NCI-H1048 (cell line): ENCODE results near the gene NKD1.

Source experiments
- DNase-seq: peaks from one replicate; lab custom pipeline; 2025; lab: John Stamatoyannopoulos, UW

NKD1 gene

DNA sequence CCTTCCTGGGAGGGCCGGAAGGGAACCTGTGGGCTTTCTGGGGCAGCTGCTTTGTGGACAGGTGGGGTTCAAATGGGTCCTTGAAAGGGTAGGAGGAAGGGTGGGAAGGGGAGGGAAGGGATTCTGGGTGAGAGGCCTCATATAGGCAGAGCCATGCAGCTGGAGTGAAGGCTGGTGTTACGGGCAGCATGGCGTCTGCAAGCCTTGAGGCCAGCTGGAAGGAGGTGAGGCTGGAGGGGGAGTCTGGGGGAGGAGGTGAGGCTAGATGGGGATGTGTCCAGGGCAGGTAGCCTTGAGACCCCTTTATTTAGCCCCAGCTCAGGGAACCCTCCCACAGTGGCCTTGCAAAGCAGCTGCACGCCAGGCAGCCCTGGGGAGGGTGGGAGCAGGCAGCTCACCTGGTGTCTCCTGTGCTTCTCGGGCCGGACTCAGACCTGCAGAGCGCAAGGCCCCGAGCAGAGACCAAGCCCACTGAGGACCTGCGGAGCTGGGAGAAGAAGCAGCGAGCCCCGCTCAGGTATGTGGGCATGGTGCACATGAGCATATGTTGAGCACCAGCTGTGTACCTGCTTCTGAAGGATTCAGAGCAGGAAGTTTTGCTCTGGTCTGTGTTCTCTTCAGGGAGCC lies 82.3 kb downstream of the NKD1 start:
- no peak for DNase-seq

DNA sequence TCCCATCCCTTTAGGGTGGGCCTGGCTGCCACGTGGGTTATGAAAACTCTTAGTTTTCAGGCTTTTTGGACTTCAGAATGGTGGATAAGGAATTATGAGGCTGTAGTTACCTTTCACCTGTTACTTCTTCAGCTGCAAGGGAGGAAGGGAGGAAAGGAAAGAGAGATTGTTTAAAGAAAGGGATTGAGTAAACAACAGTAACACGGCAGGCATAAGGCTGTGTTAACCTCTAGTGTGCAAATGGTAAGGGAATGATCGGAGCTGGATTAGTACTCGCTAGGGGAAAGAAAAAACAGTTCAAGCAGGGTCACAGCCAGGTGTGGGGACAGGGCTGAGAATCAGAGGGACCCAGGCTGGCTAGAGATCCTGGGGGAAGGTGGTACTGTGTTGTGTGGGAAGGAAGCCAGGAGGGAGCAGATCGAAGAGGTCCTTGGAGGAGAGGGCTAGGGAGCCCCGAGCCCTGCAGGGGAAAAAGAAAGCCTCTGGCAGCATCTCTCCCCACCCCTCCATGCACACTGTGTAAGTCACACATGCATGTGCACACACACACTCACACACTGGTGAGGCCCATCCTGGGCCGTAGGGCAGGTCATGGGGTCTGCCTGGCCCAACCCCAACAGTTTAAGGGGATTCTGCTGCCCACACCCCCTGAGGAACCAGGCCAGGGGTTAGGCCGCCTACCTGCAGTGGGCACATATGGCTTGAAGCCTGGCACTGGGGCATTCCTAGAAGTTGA lies 83.2 kb downstream of the NKD1 start:
- no peak for DNase-seq

DNA sequence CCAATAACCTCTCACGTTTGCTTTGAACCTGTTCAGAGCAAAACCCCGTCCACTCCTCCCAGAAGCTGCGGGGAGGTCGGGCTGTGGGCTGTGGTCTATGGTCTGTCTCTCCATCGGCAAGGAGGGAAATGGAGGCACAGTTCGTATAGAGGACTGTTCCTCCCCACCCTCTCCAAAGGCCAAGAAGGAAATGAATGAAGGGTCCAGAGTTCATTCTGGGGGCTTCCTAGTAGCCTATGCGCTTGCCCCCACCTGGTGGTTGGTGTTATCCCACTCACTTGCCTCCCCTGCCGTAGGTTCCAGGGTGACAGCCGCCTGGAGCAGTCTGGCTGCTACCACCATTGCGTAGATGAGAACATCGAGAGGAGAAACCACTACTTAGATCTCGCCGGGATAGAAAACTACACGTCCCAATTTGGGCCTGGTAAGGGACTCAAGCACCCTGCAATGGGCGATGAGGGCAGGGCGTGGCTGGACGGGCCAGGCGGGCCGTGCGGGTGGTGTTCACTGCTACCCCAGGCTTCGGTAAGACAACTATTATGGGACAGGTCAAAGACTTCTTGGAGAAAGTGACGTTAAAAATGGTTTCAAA lies 83.9 kb downstream of the NKD1 start:
- DNase-seq, result no peak

DNA sequence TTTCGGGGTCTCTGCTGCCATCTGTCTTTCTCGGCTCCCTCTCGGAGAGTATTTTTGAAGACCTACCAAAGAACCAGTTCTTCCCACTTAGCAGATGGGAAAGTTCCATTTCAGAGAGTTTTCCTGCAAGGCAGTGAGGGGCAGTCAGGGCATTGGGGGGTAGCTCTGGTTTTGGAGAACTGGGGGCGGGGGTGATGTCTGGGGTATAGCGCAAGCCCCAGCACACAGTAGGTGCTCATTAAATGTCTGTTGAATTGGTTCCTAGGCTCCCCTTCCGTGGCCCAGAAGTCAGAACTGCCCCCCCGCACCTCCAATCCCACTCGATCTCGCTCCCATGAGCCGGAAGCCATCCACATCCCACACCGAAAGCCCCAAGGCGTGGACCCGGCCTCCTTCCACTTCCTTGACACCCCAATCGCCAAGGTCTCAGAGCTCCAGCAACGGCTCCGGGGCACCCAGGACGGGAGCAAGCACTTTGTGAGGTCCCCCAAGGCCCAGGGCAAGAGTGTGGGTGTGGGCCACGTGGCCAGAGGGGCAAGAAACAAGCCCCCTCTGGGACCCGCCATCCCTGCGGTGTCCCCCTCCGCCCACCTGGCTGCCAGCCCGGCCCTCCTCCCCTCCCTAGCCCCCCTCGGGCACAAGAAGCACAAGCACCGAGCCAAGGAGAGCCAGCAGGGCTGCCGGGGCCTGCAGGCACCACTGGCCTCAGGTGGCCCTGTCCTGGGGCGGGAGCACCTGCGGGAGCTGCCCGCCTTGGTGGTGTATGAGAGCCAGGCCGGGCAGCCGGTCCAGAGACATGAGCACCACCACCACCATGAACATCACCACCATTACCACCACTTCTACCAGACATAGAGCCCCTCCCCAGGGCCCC lies 85.0 kb downstream of the NKD1 start:
- no peak for DNase-seq

DNA sequence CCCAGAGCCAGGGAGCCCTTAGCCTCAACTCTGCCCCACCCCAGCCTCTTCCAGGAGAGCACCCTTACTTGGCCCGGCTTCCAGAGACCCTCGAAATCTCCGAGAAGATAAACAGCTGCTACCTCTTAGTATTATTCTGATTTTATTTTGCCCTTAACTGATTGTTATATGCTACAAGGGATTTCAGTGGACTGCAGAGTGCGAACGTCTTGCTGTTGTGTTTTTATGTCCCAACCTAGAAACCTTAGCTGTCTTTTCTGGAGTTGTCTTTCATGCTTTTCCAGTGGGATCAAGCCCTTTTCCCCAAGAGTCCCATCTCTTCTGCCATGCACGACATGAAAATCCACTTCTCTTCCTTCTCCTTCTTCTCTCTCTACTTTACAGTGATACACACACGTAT lies 85.9 kb downstream of the NKD1 start:
- no peak for DNase-seq

DNA sequence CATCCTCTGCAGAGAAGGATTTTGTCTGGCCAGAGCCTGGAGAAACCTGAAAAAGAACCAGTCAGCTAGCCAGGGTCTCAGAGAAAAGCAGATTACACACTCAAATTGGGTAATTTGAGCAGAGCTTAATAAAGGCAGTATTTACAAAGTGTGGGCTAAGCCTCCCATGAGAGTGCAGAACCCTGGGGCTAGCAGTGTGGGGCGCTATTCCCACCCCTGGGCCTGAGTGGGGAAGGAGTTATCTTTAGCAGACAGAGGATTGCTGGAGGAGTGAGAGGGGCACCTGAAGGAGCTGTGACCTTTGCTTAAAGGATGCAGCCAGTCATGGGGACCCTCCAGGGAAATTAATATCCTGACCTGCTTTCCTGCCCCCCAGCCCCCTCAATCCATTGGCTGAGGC lies 86.8 kb downstream of the NKD1 start:
- DNase-seq, result no peak

DNA sequence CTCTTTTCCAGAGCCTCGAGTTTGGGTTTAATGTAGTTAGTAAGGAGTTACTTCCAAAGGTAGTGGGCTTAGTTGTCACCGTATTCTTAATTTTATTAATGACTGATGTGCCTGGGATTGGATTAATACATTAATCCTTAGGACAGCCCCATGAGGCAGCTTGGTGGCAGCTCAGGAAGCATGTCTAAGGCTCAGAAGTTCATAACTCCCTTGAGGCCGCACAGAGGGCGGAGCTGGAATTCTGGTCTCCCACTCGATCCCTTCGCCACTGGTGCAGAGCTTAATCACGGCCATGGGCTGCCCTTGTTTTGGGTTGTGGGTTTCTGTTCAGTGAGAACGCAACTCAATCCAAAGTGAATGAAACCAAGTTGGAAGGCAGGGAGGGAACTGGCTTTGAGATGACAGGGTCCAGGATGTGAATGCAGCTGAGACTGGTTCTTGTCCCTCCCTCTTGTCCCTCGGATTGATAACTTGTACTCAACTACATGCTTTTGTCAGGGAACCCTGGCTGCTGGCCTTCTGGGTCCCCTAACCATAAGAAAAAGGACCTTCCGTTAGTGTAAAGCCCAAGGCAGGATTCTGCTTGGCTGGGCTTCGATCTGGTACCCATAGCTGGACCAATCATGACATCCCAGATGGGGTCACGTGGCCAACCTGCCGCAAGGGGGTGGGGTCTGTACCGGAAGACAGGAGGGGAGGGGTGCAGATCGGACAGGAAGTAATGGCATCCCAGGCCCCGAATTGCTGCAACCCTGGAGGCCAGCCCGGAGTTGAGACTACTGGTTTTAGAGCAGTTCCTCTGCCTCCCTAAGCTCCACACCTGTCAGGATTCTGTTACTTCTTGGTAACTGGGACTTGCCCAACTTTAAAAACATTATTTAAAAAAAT lies 87.6 kb downstream of the NKD1 start:
- no peak for DNase-seq

DNA sequence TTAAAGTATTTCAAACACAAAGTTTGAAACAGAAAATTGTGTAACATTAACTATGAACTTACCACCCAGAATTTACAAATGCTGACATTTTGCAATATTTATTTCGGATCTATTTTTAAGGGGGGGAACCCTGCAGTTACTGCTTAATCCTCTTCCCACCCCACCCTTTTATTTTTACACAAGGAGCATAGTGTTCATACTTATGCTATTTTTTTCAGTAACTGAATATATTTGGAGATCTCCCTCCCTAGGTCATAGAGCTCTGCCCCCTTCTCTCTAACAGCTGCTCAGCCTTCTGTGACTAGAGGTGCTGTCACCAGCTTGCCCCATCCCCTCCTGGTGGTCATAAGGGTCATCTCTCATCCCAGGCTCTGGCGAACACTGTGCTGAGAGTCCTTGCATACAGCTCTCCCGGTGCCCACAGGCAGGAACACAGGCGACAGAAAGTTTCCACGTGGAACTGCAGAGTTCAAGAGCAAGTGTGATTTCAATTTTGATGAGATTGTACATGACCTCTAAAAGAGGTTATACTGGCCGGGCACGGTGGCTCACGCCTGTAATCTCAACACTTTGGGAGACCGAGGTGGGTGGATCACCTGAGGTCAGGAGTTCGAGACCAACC lies 88.7 kb downstream of the NKD1 start:
- no peak for DNase-seq

DNA sequence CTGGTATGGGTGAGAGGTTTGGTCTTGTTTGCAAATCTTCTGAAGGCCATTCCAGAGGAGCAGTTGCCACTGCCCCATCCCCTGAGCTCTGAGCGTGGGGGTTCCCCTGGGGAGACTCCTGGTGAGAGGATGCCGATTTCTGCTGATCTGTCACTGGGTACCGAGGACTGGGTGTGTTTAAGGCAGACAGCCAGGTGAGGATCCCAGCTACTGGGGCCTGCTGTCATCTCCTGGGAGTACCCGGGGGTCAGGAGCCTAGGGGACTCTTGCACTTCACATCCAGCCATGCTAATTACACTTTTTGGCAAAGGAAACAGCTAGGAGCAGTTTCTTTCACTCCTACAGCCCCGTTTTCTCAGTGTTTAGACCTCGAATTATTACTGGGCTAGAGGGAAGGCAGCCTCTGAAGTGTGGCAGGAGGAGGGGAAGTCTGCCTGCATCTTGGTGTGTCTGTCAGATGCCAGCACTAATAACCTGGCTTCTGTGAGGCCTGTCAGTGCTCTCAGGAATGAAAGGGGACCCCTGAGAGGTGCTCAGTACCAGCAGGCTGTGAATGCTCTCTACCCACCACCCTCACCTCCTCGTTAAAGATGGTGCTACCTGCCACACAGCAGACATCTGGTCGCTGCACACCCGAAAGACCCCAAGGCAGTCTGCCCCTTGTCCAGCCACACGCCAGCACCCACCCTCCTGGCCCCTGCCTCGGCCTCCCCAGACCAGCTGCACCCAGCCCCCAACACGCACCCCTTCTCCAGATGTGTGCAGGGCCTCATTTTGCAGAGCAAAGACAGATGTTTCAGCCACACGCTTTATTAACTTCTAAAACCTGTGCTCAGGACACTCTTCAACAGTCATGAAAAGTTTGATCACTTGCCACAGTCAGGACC lies 89.8 kb downstream of the NKD1 start:
- DNase-seq, result no peak

DNA sequence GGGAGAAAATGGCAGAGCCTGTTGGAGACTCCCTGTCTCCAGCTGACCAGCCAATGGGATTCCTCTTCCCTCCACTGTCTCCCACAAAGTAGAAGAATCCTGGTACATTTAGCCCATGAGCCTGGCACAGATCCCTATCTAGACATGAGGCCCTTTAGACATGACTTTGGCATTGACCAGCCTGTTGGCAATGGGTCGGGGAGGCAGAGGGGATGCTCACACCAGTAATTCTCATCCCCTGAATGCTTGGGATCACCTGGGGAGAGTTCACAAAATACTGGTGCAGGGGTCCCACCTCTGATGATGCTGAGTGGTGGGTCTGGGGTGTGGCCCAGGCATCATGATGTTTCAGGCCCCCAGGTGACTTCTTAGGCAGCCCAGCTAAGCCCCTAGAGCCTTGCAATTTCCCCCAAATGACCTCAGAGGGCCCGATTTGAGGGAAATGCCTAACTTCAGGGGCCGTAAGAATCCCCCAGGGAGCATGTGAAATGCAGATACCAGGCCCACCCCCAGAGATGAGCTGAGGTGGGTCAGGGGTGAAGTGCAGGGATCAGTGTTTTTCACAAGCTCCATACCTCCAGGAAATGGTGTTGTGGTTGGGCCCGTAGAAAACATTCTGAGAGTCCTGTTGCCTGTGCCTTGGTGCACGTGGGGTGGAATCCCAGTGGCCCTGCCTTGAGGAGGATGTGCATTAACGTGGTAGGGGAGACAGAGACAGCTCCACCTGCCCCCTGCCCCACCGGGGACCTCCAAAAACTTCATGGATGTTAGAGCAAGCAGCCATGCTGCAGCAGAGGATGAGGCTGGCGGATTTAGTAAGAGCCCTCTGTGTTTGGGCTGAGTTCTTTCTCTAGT lies 90.8 kb downstream of the NKD1 start:
- DNase-seq, result no peak

DNA sequence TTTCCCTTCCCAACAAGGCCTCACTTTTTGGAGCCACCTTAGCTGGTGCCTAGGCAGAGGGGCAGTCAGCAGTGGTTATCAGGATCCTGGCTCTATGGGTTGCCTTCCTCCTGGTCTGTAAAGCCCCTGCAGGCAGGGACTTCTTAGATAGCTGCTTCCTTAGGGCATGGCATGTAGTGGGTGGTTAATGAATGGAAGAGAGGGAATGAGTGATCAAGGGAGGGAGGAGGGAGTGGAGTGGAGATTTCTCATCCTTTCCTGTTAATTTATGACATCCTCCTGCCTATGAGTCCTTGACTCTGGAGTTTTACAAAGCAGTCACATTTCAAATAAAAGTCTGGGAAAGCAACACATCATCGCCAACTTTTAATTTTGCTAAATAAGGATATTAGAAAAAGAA lies 92.2 kb downstream of the NKD1 start:
- no peak for DNase-seq

DNA sequence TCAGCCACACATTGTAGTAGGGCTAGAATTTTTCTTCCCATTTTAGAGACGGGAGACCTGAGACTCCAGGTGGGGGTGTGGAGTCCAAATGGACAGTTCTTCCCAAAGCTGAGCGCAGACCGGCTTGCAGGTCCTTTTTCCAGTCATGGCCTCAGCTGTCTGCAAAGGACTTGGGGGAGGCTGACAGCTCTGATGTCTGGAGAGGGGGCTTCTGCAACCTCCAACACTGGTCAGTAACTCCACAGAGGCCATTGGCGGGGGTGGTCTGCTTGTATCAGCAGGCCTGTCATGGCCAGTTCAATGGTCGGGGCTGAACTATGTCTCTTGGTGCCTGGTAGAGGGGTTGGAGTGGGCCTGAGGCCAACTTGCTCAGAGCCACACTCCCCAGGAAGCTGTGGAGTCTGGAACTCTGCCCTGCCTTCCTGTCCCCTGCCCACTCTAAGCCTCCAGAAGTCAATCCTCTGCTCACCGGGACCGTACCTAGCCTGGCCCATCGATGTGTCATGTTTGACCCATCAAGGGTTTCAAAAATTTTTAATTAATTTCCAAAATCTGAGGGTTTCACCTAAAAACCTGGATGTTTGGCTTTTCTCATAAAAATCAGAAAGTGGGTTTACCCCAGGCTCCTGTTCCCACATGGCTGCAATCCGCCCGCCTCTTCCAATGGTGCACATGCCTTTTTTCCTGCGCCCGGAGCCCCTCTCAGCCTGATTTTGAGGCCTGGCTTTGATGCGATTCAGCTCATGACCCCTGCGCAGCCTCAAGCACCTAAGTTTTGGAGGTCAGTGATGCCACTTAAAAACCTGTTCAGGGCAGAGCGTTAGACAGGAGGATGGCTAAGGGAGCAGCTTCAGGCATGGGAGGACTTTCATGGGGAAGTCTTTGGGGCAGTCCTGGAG lies 93.0 kb downstream of the NKD1 start:
- DNase-seq, result no peak

DNA sequence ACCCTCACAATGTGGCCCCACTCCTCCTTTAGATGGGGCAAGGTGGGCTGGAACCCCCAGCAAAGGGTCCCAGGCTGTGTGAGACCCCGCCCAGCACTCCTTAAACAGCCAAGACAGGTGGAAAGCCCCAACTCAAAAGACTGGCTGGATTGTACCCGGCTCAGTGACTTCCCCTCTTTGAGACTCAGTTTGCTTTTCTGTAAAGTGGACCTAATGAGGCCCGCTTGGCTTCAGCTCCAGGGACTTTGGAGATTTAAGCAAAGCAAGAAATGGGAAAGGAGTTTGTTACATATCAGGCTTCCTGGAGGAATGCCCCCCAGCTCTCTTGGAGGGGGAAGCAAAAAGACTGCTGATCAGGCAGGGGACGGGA lies 93.6 kb downstream of the NKD1 start:
- no peak for DNase-seq

DNA sequence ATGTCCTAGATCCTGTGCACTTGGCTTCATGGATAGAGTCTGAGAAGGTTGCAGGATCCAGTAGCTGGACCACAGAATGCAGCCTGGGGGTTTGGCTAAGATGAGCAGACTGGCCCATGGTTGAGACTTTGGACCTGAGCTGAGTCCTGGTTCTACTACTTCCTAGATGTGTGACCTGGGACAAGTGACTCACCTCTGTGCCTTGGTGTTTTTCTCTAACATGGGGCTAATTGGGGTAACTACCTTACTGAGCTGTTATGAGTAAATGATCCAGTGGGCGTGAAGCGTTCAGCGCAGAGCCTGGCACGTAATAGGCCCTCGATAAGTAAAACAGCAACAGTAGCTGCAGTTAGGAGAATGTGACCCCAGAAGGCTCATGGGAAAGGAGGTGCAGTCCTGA lies 94.2 kb downstream of the NKD1 start:
- DNase-seq, result no peak

DNA sequence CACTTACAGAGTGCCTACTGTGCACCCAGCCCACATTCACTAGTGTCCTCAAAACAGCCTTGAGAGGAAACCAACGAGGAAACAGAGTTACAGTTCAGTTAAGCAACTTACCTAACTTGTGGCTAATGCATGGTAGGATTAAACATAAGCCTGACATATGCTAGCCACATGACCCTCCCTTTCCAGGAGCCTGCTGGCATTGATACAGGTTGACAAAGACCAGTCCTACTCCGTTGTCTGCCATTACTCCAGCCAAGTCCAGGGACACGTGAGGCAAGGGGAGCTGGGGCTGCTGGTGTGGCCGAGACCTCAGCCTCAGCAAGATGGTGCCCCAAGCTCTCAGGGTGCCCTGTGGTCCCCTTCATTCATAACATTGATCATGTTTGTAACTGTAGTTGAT lies 95.0 kb downstream of the NKD1 start:
- DNase-seq, result no peak

DNA sequence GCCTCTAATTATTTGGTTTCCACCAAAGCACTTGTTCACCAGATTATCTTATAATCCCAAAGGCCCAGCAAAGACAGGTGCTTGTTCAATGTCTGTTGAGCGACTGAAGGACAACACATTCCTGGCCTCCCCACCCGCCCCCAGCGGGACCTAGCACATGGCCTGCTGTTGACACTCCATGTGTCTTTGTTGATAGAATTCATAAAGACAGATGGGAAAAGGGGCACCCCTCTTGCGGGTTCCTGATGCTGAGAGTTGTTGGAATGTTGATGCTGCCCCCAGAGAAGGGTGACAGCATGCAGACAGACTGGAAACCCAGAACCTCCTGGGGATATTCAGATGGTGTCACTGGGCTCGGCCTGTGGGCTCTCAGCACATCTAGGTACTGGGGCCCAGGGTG lies 96.0 kb downstream of the NKD1 start:
- no peak for DNase-seq

DNA sequence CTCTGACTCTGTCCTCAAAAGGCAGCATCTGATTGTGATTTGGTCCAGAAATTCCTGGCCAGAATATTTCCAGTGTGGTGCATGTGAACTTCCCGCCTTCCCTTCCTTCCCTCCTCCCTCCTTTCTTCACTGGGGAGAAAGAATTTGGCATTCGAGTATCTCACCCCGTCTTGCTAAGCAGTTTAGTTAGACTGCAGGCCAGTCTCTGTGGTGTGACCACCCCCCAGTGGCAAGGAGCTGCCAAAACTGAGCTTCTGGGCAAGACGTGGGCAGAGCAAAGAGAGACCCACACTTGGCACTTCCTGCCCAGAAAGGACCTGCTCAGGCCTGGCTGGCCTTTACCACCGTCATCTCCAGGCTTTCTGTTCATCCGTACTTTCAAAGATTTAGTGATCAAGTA lies 96.5 kb downstream of the NKD1 start:
- DNase-seq, result no peak

DNA sequence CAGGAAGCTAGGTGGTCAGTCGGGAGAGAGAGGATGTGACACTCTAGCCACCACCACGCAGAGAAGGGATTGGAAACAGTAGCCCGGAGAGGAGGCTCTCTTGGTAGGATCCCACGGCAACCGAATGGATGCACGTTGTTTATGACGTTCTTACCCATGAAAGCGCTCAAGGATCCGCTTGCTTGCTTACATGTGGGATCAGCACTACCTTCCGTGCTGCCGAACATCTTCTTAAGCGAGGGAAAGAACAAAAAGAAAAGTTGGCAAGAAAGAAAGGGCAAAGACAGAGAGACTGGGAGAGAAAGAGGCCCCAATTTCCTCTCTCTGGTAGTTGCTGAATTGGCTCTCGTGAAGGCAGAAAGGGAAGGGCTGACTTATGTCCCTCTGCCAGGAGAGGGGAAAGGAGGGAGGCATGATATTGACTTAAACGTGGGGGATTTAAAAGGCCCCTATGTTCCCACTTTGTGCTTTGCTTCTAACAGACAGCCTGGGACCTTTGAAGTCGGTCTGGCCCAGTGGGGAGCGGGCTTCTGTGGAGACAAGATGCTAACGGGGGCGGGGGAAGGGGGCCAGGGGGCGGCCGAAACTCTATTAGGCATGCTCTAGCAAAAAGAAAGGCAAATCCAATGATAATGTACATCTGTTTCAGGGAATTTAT lies 97.5 kb downstream of the NKD1 start:
- DNase-seq, result no peak
